Measurements from ENCODE around the gene ZNRD2.

DNA sequence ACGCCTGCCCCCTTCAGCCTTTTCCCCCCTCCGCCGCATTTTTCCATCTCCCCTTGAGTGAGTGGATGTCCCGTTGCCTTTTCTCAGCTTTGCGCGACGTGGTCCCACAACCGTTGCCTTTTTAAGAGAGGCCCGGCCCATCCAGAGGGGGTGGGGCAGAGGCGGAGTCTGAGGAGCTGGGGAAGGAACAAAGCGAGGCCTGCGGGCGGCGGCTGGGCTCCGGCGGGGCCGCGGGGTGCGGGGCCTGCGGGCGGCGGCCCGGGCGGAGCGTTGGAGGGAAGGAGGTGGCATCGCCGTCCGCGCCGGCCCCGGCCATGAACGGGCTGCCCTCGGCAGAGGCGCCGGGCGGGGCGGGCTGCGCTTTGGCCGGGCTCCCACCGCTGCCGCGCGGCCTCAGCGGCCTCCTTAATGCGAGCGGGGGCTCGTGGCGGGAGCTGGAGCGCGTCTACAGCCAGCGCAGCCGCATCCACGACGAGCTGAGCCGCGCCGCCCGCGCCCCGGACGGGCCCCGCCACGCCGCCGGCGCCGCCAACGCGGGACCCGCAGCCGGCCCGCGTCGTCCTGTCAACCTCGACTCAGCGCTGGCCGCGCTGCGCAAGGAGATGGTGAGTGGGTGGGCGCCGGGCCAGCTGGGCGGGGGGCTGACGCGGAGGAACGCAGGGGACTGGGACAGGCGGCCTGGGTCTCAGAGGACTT is 2.2 kb downstream of the ZNRD2 start, which contains the start of gene FAM89B:
- TF ChIP-seq ZNF274 (IDR thresholded peaks at IDR 0.05; ENCODE audit: low read depth, low read length) (no peak), YY1 (IDR thresholded peaks at IDR 0.05; ENCODE audit: insufficient read depth, insufficient read length) (no peak), SUZ12 (IDR thresholded peaks at IDR 0.05; ENCODE audit: extremely low read depth, insufficient read depth, insufficient read length) (no peak)
